Gastroesophageal sphincter (tissue), 3 donors: Measurements from ENCODE around the gene COLEC11.

Source experiments
- CTCF ChIP-seq, 4 experiments: fragments of 200-600 bp in 2 of 4; fragments of 450-650 bp in 2 of 4; sonication (generic) in 1 of 4; IDR thresholded peaks; one replicate each; pipeline ENCODE4 v1.5.1; 2017 to 2019; ENCODE audit warnings: antibody characterized with exemption in 4 of 4, mild to moderate bottlenecking in 2 of 4, moderate library complexity in 2 of 4
- POLR2A ChIP-seq, 2 donors: fragments of 450-650 bp; IDR thresholded peaks; one replicate each; pipeline ENCODE4 v1.6.1; 2017; ENCODE audit warnings: antibody characterized with exemption in 2 of 2, mild to moderate bottlenecking in 2 of 2, moderate library complexity in 1 of 2
- POLR2AphosphoS5 ChIP-seq: sonication (generic); formaldehyde crosslinking; IDR thresholded peaks from one replicate; pipeline ENCODE4 v1.6.1; 2017; ENCODE audit warnings: antibody characterized with exemption

DNA sequence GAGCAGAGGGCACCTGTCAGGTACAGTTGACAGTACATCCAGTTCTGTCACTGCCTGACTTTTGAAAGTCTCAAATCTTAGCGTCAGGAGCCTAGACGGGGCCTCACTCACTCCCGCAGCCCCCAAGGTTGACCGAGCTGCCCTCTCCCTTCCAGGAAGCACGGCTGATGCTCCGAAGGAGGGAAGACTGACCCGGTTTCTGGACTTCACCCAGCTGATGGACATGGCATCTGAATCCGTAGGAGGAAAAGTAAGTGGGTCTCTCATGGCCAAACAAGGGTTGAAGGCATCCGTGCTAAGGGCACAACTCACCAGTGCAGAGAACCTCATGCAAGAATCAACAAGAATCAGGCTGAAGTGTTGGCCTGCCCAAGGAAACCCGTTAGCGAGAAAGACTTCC lies 76.0 kb downstream of the COLEC11 start:
- TF ChIP-seq CTCF (IDR thresholded peaks at IDR 0.05) (no peak), POLR2A (IDR thresholded peaks at IDR 0.05) (no peak), POLR2AphosphoS5 (no peak)
